Measurements from ENCODE around the gene SLC39A12.

DNA sequence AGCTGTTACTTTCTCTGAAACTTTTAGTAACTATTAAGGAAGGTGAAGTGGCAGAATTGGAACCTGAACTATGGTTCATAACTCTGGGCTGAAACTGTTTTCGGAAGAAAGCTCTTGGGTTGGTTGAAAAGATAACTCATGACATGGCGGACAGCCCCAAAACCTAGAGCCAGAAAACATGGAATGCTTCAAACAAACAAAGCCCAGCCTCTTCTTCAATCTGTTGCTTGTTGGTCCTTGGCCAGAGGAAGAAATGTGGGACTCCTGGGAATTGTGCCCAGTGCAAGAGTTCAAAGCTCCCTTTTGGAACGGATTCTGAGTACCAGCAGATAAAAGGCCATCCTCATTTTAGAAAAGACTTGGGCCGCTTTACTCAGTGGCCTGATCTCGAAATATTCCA is 135.6 kb downstream of the SLC39A12 start:
- TF ChIP-seq, protein P1, sequence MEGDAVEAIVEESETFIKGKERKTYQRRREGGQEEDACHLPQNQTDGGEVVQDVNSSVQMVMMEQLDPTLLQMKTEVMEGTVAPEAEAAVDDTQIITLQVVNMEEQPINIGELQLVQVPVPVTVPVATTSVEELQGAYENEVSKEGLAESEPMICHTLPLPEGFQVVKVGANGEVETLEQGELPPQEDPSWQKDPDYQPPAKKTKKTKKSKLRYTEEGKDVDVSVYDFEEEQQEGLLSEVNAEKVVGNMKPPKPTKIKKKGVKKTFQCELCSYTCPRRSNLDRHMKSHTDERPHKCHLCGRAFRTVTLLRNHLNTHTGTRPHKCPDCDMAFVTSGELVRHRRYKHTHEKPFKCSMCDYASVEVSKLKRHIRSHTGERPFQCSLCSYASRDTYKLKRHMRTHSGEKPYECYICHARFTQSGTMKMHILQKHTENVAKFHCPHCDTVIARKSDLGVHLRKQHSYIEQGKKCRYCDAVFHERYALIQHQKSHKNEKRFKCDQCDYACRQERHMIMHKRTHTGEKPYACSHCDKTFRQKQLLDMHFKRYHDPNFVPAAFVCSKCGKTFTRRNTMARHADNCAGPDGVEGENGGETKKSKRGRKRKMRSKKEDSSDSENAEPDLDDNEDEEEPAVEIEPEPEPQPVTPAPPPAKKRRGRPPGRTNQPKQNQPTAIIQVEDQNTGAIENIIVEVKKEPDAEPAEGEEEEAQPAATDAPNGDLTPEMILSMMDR (IDR thresholded peaks at IDR 0.05 in 4 of 5, conservative IDR thresholded peaks at IDR 0.05 in 1 of 5), result no peak
- no peak for TF ChIP-seq POLR2A (IDR thresholded peaks at IDR 0.05)
